Stimulated activated CD4-positive, alpha-beta T cell treated with anti-CD3 and anti-CD28 coated beads, Interleukin-4, amount 100 ng/mL, for 48 hours (primary cell): ENCODE data around the gene SHBG.
"Not testable (repeated sequence)": the region's sequence is repeated elsewhere in the genome, so short reads cannot be mapped to it uniquely, and the experiment has no call there.

ENCODE experiments used
- DNase-seq, 2 donors: peaks; one replicate each; pipeline ENCODE4 v3.0.0-alpha.2; 2020; ENCODE audit warnings: low read depth in 2 of 2

The SHBG gene

GRCh38 chr17:7611635-7612293, 18.2 kb upstream of the SHBG start:
- DNase-seq, result no peak

GRCh38 chr17:7612294-7612640, 17.7 kb upstream of the SHBG start:
- DNase-seq, result no peak

- DNase-seq, result no peak
Observed at GRCh38 chr17:7613769-7614424, 16.0 kb upstream of the SHBG start.

- DNase-seq, result peak; percentile 98 to 100
Observed at GRCh38 chr17:7614425-7615264, 15.3 kb upstream of the SHBG start, which contains the start of gene FXR2. FXR2 (minus strand) TSS chr17:7614897; CDS start chr17:7614532, 365 bp downstream.

- DNase-seq, result no peak
Observed at GRCh38 chr17:7615265-7615747, 14.6 kb upstream of the SHBG start.

- no peak for DNase-seq
Observed at GRCh38 chr17:7618608-7619007, 11.3 kb upstream of the SHBG start.

GRCh38 chr17:7620835-7621234, 9.1 kb upstream of the SHBG start:
- no peak for DNase-seq

GRCh38 chr17:7623661-7624060, 6.3 kb upstream of the SHBG start:
- DNase-seq, result no peak

GRCh38 chr17:7625749-7626148, 4.2 kb upstream of the SHBG start:
- DNase-seq, result not testable (repeated sequence)

- no peak for DNase-seq
Observed at GRCh38 chr17:7626307-7626706, 3.6 kb upstream of the SHBG start.

- DNase-seq, result no peak
Observed at GRCh38 chr17:7626956-7627249, 3.0 kb upstream of the SHBG start.

- DNase-seq, result peak; percentile 73 to 85
Observed at GRCh38 chr17:7627250-7628121, 2.4 kb upstream of the SHBG start, which contains the start of gene SAT2. SAT2 (minus strand) TSS chr17:7627821; CDS start chr17:7627635, 186 bp downstream.

GRCh38 chr17:7631398-7632380, 1.8 kb downstream of the SHBG start:
- DNase-seq, result no peak

GRCh38 chr17:7632492-7632894, 2.6 kb downstream of the SHBG start:
- no peak for DNase-seq

GRCh38 chr17:7633093-7633492, 3.2 kb downstream of the SHBG start:
- no peak for DNase-seq

- no peak for DNase-seq
Observed at GRCh38 chr17:7634384-7634783, 4.4 kb downstream of the SHBG start.

- no peak for DNase-seq
Observed at GRCh38 chr17:7636163-7636562, 6.2 kb downstream of the SHBG start.

GRCh38 chr17:7640783-7641182, 10.8 kb downstream of the SHBG start:
- DNase-seq, result no peak

- not testable (repeated sequence) for DNase-seq
Observed at GRCh38 chr17:7641635-7642034, 11.7 kb downstream of the SHBG start.

- DNase-seq, result no peak
Observed at GRCh38 chr17:7644775-7645174, 14.8 kb downstream of the SHBG start.
